Motor neuron (in vitro differentiated cells): Measurements from ENCODE around the gene IFITM1. TPM values are rescaled to one million over a fixed set of nuclear protein-coding genes. Genes with fewer than 3 reads are reported as not detected.

Source experiments
- ATAC-seq, 8 experiments: fragments of 200-7000 bp; cut with Tn5 transposase; replicated peaks in 6 of 8; 2 replicates each; pipeline ENCODE4 v1.8.0; 2021; ENCODE audit warnings: mild to moderate bottlenecking in 8 of 8, moderate library complexity in 8 of 8
- H3K27ac ChIP-seq, 2 donors: fragments of 250-450 bp; sonication (Bioruptor Pico); 2 replicates each; pipeline ENCODE4 v1.9.0; 2021; ENCODE audit warnings: antibody characterized with exemption in 2 of 2, mild to moderate bottlenecking in 2 of 2, moderate library complexity in 1 of 2
- H3K4me1 ChIP-seq, 2 donors: fragments of 250-450 bp; sonication (Bioruptor Pico); replicated peaks in 1 of 2; 2 replicates each; pipeline ENCODE4 v1.6.1; 2021; ENCODE audit warnings: antibody characterized with exemption in 2 of 2, mild to moderate bottlenecking in 2 of 2, moderate library complexity in 1 of 2
- H3K4me3 ChIP-seq, 5 donors: fragments of 250-450 bp; sonication (Bioruptor Pico); 2 replicates each; pipeline ENCODE4 v1.9.0; 2021; ENCODE audit warnings: antibody characterized with exemption in 5 of 5, mild to moderate bottlenecking in 5 of 5, moderate library complexity in 4 of 5
- WGBS, 10 experiments: fragments of 450-650 bp; shearing (Covaris generic); methylation state at CpG; one replicate each; pipeline ENCODE4 v1.0.0; 2022; 5-methylcytosine and 5-hydroxymethylcytosine counted together
- in situ Hi-C, 9 experiments: fragments of 400-800 bp; cut with MboI; loops; one replicate each; pipeline ENCODE4 v1.15.0; 2021; ENCODE audit warnings: low sequenced_read_pairs in 9 of 9, low pct_unique_long_range_greater_than_20kb in 2 of 9; ENCODE audit not compliant: unreplicated experiment in 9 of 9
- total RNA-seq, 8 experiments: library from RNA; unstranded; fragments of 300-600 nt; gene quantifications; 2 replicates each; pipeline versions ENCODE4 v1.2.3 to v1.2.4, GENCODE V29; 2022

IFITM1 gene
- total RNA-seq, 8 experiments from 2014 or later = 0.16 to 1,915 (median 317) TPM; not detected in 3

DNA sequence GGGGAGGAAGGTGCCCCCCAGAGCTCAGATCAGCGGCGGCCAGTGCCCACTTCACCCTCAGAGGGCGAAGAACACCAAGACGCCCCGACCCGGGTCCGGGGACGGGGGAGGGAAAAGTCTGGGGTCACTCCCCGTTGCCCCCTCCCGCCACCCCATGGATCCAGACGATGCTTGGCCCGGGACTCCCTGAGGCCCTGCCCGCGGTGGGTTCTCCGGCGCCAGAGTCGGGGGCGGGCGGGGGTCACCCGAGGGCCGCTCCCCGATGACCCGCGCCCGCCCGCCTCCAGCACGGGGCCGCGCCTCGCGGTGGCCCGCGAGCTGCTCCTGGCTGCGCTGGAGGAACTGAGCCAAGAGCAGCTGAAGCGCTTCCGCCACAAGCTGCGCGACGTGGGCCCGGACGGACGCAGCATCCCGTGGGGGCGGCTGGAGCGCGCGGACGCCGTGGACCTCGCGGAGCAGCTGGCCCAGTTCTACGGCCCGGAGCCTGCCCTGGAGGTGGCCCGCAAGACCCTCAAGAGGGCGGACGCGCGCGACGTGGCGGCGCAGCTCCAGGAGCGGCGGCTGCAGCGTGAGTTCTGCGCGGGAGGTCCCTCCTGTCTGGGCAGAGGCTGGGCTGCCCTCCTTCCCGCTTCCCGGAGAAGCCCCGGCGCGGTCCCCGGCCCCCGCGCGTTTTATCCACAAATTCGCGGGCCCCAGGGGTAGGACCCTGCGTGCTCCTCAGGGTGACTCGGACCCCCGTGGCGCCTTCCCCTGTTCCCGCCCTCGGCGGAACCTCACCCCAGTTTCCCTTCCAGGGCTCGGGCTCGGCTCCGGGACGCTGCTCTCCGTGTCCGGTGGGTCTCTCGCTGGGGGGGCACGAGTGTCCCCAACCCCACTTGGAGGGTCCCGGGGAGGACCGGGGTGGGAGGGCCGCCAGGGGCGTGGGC lies 34.5 kb upstream of the IFITM1 start:
- Histone ChIP-seq H3K4me1 (no peaks in the 10 kb centered on the region), H3K4me3 (no peak overlapping the region), H3K27ac (no peak overlapping the region)
- WGBS, 10 experiments = 29 to 53% methylated on average over 3 to 5 of the region's 97 CpGs; no CpG with 5 or more reads in 8 of the 10 experiments
- in situ Hi-C loops = no loop called here
- ATAC-seq = peak in 2 of 8 experiments; percentile 12 to 13

DNA sequence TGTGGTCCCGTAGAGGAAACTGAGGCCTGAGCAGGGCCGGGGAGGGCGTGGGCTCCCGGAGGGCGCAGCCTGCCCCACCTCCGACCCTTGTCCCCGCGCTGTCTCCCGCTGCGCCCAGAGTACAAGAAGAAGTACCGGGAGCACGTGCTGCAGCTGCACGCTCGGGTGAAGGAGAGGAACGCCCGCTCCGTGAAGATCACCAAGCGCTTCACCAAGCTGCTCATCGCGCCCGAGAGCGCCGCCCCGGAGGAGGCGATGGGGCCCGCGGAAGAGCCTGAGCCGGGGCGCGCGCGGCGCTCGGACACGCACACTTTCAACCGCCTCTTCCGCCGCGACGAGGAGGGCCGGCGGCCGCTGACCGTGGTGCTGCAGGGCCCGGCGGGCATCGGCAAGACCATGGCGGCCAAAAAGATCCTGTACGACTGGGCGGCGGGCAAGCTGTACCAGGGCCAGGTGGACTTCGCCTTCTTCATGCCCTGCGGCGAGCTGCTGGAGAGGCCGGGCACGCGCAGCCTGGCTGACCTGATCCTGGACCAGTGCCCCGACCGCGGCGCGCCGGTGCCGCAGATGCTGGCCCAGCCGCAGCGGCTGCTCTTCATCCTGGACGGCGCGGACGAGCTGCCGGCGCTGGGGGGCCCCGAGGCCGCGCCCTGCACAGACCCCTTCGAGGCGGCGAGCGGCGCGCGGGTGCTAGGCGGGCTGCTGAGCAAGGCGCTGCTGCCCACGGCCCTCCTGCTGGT lies 33.7 kb upstream of the IFITM1 start:
- ATAC-seq = peak in 6 of 8 experiments; percentile 15 to 62 (median 37)
- no peaks in the 10 kb centered on the region for H3K4me1 ChIP-seq
- peak overlapping the region in 1 of 5 donors; percentile 3 for H3K4me3 ChIP-seq
- H3K27ac ChIP-seq = no peak overlapping the region
- 0 to 3% methylated on average over 5 to 7 of the region's 85 CpGs; no CpG with 5 or more reads in 8 of the 10 experiments for WGBS, 10 experiments
- in situ Hi-C loops = no loop called here

DNA sequence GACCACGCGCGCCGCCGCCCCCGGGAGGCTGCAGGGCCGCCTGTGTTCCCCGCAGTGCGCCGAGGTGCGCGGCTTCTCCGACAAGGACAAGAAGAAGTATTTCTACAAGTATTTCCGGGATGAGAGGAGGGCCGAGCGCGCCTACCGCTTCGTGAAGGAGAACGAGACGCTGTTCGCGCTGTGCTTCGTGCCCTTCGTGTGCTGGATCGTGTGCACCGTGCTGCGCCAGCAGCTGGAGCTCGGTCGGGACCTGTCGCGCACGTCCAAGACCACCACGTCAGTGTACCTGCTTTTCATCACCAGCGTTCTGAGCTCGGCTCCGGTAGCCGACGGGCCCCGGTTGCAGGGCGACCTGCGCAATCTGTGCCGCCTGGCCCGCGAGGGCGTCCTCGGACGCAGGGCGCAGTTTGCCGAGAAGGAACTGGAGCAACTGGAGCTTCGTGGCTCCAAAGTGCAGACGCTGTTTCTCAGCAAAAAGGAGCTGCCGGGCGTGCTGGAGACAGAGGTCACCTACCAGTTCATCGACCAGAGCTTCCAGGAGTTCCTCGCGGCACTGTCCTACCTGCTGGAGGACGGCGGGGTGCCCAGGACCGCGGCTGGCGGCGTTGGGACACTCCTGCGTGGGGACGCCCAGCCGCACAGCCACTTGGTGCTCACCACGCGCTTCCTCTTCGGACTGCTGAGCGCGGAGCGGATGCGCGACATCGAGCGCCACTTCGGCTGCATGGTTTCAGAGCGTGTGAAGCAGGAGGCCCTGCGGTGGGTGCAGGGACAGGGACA lies 32.9 kb upstream of the IFITM1 start:
- no peak overlapping the region for H3K27ac ChIP-seq
- 11 to 65% (median 26%) methylated on average over 9 to 18 of the region's 79 CpGs; no CpG with 5 or more reads in 6 of the 10 experiments for WGBS, 10 experiments
- H3K4me1 ChIP-seq = no peaks in the 10 kb centered on the region
- in situ Hi-C loops = no loop called here
- no peak overlapping the region for H3K4me3 ChIP-seq
- ATAC-seq = no peak

DNA sequence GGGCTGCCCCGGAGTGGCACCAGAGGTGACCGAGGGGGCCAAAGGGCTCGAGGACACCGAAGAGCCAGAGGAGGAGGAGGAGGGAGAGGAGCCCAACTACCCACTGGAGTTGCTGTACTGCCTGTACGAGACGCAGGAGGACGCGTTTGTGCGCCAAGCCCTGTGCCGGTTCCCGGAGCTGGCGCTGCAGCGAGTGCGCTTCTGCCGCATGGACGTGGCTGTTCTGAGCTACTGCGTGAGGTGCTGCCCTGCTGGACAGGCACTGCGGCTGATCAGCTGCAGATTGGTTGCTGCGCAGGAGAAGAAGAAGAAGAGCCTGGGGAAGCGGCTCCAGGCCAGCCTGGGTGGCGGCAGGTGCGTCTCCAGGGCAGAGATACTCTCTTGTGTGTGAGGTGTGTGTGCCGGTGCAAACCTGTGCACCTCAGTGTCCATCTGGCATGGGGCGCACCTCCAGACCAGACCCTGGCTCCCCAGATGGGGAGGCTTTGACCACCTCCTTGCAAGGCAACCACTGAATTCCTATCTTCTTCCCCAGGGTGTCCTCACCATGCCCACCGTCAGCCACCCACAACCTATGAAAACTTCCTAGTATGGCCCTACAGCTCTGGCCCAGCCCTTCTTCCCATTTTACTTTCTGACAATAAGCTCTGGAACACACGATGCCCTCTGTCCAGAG lies 32.2 kb upstream of the IFITM1 start:
- 3 to 100% (median 22%) methylated on average over 1 to 8 of the region's 26 CpGs; no CpG with 5 or more reads in 2 of the 10 experiments for WGBS, 10 experiments
- in situ Hi-C loops = no loop called here
- ATAC-seq = no peak
- Histone ChIP-seq H3K27ac (no peak overlapping the region), H3K4me3 (no peak overlapping the region), H3K4me1 (no peaks in the 10 kb centered on the region)

DNA sequence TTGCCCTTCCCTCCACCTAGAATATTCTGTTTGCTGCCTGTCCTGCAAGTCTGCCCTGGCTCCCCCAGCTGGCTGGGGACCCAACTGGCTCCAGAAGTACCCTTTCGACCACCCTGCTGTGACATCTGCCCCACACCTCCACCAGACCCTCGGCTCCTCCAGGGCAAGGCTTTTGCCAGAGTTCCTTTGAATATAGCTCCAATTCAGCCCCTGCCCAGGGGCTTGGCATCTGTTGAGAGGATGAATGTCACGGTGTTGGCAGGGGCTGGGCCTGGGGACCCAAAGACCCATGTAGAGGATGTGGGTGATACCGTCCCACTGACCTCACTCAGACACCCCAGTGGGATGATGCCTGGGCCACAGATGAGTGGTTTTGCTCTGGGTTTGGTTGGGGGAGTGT lies 31.7 kb upstream of the IFITM1 start:
- WGBS, 10 experiments = 0 to 60% (median 58%) methylated on average over 1 to 3 of the region's 4 CpGs; no CpG with 5 or more reads in 5 of the 10 experiments
- Histone ChIP-seq H3K4me3 (no peak overlapping the region), H3K4me1 (no peaks in the 10 kb centered on the region), H3K27ac (no peak overlapping the region)
- ATAC-seq = no peak
- in situ Hi-C loops = no loop called here

DNA sequence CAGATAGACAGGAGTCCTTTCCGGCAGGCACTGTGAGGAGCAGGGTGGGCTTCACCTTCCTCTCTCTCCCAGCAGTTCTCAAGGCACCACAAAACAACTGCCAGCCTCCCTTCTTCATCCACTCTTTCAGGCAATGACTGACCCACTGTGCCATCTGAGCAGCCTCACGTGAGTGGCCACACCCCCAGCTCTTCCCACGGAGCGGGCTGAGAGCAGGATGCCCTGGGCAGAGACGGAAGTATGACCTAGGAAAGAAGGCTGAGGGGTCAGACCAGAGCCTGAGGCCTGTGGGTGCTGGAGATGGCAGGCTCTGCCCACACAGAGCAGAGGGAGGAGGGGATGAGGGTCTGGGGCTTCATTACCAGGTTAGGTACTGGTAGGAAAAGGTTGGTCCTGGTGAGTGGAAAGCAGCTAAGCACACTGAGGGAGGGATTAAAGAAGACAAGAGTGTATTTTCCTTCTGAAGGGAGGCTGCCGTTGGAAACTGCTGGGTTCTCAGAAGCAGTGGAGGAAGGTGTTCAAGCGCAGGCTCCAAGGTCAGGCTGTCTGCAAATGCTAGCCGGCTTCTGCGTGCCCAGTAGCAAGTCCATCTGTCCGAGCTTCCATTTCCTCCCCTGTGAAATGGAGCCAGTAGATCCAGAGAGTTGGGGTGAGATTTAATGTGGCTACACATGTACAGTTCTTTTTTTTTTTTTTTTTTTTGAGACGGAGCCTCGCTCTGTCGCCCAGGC lies 31.0 kb upstream of the IFITM1 start:
- ATAC-seq = no peak
- in situ Hi-C loops = no loop called here

DNA sequence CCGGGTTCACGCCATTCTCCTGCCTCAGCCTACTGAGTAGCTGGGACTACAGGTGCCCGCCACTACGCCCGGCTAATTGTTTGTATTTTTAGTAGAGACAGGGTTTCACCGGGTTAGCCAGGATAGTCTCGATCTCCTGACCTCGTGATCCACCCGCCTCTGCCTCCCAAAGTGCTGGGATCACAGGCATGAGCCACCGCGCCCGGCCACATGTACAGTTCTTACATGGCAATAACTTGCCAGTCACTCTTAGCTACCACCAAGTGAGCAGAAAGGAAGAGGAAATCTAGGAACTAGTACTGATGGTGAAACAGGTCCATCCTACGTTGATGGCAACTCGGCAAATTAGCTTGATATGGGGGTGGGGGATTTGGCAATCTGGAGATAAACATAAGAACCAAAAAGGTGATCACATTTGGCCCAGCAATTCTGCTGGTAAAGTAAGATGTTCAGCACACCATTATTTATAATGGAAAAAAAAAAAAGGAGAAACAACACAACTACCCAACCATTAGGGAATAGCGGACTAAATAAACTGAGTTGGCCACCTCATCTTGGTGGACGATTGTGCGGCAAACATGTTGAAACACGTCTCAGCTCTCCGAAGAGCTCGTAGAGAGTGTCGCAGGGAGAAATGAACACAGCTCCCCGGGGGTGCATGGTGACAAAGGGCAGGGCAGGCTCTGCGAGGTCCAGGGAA lies 30.3 kb upstream of the IFITM1 start:
- in situ Hi-C loops = no loop called here
- 40 to 100% (median 90%) methylated on average over 1 to 17 of the region's 23 CpGs; no CpG with 5 or more reads in 2 of the 10 experiments for WGBS, 10 experiments

More for the DNA sequence above, 31.0 kb upstream of the IFITM1 start:
- Histone ChIP-seq H3K4me1 (no peaks in the 10 kb centered on the region), H3K4me3 (no peak overlapping the region), H3K27ac (no peak overlapping the region)
- 0 to 100% (median 73%) methylated on average over 1 to 9 of the region's 13 CpGs; no CpG with 5 or more reads in 2 of the 10 experiments for WGBS, 10 experiments

DNA sequence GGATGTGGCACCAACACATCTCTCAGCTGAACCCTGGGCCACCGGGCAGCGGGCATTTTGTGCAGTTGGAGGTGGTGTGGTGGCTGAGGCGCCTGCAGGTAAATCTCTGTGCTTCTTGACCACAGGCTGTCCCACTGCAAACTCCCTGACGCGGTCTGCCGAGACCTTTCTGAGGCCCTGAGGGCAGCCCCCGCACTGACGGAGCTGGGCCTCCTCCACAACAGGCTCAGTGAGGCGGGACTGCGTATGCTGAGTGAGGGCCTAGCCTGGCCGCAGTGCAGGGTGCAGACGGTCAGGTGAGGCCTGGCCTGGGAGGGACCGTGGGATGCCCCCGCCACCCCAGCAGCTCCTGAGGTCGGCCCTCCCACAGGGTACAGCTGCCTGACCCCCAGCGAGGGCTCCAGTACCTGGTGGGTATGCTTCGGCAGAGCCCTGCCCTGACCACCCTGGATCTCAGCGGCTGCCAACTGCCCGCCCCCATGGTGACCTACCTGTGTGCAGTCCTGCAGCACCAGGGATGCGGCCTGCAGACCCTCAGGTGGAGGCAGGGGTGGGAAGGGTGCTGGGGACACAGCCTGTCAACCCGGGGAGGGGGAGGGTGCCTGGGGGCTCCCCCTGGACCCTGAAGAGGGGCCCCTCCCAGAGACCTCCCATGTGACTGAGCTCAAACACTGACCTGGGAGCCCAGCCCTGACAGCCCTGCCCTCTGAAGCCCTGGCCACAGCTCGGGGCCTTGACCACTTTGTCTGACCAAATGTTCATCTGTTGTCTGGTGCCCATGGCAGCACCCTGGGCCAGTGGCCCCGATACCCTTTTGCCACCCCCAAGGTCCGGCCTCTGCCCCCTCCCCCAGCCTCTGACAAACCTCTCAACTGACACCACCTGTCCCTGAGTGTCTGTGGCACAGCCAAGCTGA lies 29.5 kb upstream of the IFITM1 start:
- in situ Hi-C loops = no loop called here
- Histone ChIP-seq H3K27ac (no peak overlapping the region), H3K4me1 (peaks cover 0 to 1% of the 10 kb centered on the region in 2 donors), H3K4me3 (no peak overlapping the region)
- 40 to 87% (median 78%) methylated on average over 2 to 6 of the region's 24 CpGs; no CpG with 5 or more reads in 6 of the 10 experiments for WGBS, 10 experiments
- no peak for ATAC-seq

More for the DNA sequence above, 30.3 kb upstream of the IFITM1 start:
- H3K27ac ChIP-seq = no peak overlapping the region
- no peak overlapping the region for H3K4me3 ChIP-seq
- no peak for ATAC-seq
- no peaks in the 10 kb centered on the region for H3K4me1 ChIP-seq

DNA sequence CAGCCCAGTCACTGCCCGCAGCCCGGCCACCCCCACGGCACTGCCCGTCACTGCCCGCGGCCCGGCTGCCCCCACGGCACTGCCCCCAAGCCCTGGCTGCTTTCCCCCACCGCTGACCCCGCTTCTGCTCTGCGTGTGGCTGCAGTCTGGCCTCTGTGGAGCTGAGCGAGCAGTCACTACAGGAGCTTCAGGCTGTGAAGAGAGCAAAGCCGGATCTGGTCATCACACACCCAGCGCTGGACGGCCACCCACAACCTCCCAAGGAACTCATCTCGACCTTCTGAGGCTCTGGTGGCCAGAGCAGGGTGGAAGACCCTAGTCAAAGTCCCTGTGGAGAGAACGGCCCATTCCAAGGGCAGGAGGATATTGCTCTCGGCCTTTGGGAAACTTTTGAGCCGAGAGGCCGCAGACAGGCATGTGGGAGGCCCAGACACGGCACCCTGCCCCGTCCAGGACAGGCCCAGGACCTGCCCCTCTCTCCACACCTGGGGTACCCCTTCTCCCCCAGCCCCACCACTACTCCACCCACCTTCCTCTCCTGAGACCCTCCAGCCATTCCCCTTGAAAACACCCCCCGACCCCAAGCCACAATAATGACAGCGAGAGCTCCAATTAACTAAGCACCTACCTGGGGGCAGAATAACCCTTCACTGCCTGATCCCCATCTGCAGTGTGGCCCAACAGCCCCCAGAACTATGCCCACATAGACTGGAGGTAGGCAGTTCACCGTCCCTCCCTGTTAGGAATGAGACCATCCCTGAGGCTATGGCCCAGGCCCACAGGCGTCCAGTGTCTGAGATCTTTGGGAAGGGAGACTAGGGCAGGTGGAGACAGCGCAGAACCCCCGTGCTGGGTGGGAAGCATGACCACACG lies 28.6 kb upstream of the IFITM1 start:
- H3K4me1 ChIP-seq = peaks cover 0 to 10% of the 10 kb centered on the region in 2 donors
- ATAC-seq = no peak
- 100% methylated on average over 1 of the region's 29 CpGs; no CpG with 5 or more reads in 9 of the 10 experiments for WGBS, 10 experiments
- H3K4me3 ChIP-seq = no peak overlapping the region
- no peak overlapping the region for H3K27ac ChIP-seq
- in situ Hi-C loops = no loop called here

DNA sequence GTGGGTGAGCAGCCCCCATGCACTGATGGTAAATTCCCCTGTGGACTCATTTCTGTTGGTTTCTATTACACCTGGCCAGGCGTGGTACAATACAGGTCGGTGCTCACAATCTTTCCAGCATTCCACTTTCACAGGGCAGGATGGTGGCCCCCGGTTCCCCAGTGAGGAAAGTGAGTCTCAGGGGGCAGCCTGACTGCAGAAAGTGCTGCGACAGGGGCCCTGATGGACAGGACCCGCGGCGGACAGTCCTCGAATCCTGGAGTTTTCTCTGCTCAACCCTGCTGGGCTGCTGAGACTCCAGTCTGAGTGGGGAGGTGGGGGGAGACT lies 28.0 kb upstream of the IFITM1 start:
- peaks cover 0 to 11% of the 10 kb centered on the region in 2 donors for H3K4me1 ChIP-seq
- in situ Hi-C loops = no loop called here
- 80% methylated on average over 1 of the region's 8 CpGs; no CpG with 5 or more reads in 9 of the 10 experiments for WGBS, 10 experiments
- no peak overlapping the region for H3K4me3 ChIP-seq
- no peak overlapping the region for H3K27ac ChIP-seq
- ATAC-seq = no peak
